K562 (cell line): Measurements from ENCODE around the gene WDR35. TPM values are rescaled to one million over a fixed set of nuclear protein-coding genes. Genes with fewer than 3 reads are reported as not detected.
A peak's percentile ranks its signal among the peaks of the same experiment; 100 is the strongest.

Source experiments
- CHD1 ChIP-seq: fragments of 200-600 bp; sonication (generic); IDR thresholded peaks from one replicate; pipeline ENCODE4 v1.6.1; 2012; ENCODE audit warnings: mild to moderate bottlenecking, moderate library complexity, low read length, inconsistent platforms
- ESRRB ChIP-seq: fragments of 250-450 bp; sonication (Bioruptor Pico); IDR thresholded peaks from 2 replicates; pipeline ENCODE4 v1.5.0; 2020; ENCODE audit warnings: mild to moderate bottlenecking, moderate library complexity, borderline replicate concordance
- EZH2 ChIP-seq: IDR thresholded peaks from 2 replicates; pipeline ENCODE4 v1.6.1; 2012; ENCODE audit warnings: low read depth, mild to moderate bottlenecking, inconsistent platforms, low read length, borderline replicate concordance
- HSF4 ChIP-seq: fragments of 250-450 bp; sonication (Bioruptor Pico); IDR thresholded peaks from 2 replicates; pipeline ENCODE4 v2.1.2; 2022; ENCODE audit warnings: mild to moderate bottlenecking, moderate library complexity, borderline replicate concordance
- KDM1A ChIP-seq, 2 experiments: fragments of 450-650 bp; IDR thresholded peaks; 2 replicates each; pipeline ENCODE4 v1.6.1; 2016; ENCODE audit warnings: mild to moderate bottlenecking in 2 of 2
- POLR3G ChIP-seq: IDR thresholded peaks from 2 replicates; pipeline ENCODE4 v1.6.1; 2011; ENCODE audit not compliant: insufficient read length, insufficient replicate concordance; ENCODE audit errors: extremely low read depth
- SIX5 ChIP-seq, 2 experiments: IDR thresholded peaks; 2 replicates each; pipeline ENCODE4 v1.6.1; 2011; ENCODE audit warnings: low read length in 2 of 2, borderline replicate concordance in 1 of 2, low read depth in 1 of 2, mild to moderate bottlenecking in 1 of 2, moderate library complexity in 1 of 2; ENCODE audit not compliant: insufficient read depth in 1 of 2
- SP1 ChIP-seq: sonication (generic); formaldehyde crosslinking; IDR thresholded peaks from 2 replicates; pipeline ENCODE4 v1.8.1; 2022; ENCODE audit warnings: mild to moderate bottlenecking, missing genetic modification reagents
- ZNF133 ChIP-seq: fragments of 250-450 bp; sonication (Bioruptor Pico); IDR thresholded peaks from 2 replicates; pipeline ENCODE4 v1.4.0; 2020; ENCODE audit warnings: mild to moderate bottlenecking
- ZNF184 ChIP-seq: sonication (generic); formaldehyde crosslinking; IDR thresholded peaks from 2 replicates; pipeline ENCODE4 v1.5.0; 2020; ENCODE audit warnings: missing genetic modification reagents
- ZNF224 ChIP-seq: sonication (generic); formaldehyde crosslinking; IDR thresholded peaks from 2 replicates; pipeline ENCODE4 v1.8.0; 2022; ENCODE audit warnings: mild to moderate bottlenecking, missing genetic modification reagents
- ZNF24 ChIP-seq: fragments of 450-650 bp; IDR thresholded peaks from 2 replicates; pipeline ENCODE4 v1.6.1; 2016
- ZNF766 ChIP-seq: fragments of 200-800 bp; sonication (Bioruptor generic); conservative IDR thresholded peaks from 2 replicates; pipeline ENCODE4 v1.6.1; 2016; ENCODE audit warnings: missing genetic modification characterization, missing compliant biosample characterization
- polyA plus RNA-seq, 8 experiments: library from polyadenylated mRNA; depleted of rRNA in 4 of 8; stranded (reverse) in 5 of 8; unstranded in 3 of 8; fragments of >200 nt; fragmentation: Nextera tagmentation in 2 of 8; fragmentation: Illumina TruSeq in 1 of 8; extraction: Ambion mirVana in 2 of 8; extraction: Trizol in 1 of 8; gene quantifications; 2 replicates each; pipeline versions ENCODE4 v1.2.1 to v1.2.3, GENCODE V29; 2011 to 2014; ENCODE audit warnings: inconsistent platforms in 1 of 8, missing spikeins in 1 of 8
- total RNA-seq, 7 experiments: library from RNA; depleted of rRNA in 6 of 7; stranded (reverse); fragments of >200 nt in 6 of 7; fragmentation: Illumina TruSeq in 2 of 7; extraction: Trizol in 2 of 7; gene quantifications; 2 replicates each; pipeline versions ENCODE4 v1.2.1 to v1.2.3, GENCODE V29; 2011 to 2021; ENCODE audit warnings: low replicate concordance in 1 of 7
- TF ChIP-seq, protein P1 (sequence below): fragments of 450-650 bp; conservative IDR thresholded peaks from 2 replicates; pipeline ENCODE4 v1.6.1; 2016; ENCODE audit warnings: missing genetic modification characterization, low read depth, mild to moderate bottlenecking, control low read depth, missing compliant biosample characterization
- TF ChIP-seq, protein P2 (sequence below): fragments of 450-650 bp; IDR thresholded peaks from 2 replicates; pipeline ENCODE4 v1.6.1; 2016

WDR35 gene
- total and polyA plus RNA-seq, 9 of the 15 experiments (the other 6 are each of a cell fraction or from before 2014, with no cell fraction given), result 3.3 to 13.1 (median 8.0) TPM

DNA sequence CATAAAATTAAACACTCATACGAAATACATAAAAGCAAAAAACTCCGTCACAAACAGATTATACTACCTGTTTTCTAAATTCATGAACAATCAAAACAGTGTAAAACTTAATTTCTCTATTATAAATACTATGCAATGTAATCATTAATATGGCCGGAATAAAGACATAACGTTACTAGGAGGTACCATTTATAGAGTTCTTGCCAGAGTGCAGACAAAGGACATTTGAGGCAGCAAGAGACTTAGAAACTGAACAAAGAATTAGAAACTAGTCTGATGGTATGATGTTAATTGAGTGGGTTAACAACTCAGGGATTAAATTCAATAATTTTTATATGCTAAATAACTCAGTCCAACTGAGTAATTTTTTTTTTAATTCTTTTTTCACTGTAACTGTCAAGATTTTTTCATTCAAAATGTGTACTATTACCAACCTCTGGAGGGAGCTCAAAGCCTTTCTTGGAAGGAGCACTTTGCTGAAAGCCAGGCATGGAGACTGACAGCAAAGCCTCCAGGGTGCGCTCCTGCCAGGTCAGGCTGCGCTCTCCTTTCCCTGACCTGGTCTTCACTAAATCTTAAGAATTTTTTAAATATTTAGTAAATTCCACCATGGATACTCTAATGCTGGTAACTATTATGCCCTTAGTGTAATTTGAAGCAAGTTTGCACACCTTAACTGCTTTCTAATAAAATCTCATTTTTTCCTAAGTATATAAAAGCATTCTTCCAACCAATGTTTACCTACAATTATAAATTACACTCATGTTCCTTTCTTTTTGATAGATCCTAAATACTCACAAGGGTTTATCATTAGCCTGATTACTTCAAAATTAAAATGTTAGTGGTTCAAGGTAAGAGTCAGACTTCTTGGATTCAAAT, 34.1 kb downstream of the WDR35 start (continued):
- TF ChIP-seq, protein P1, sequence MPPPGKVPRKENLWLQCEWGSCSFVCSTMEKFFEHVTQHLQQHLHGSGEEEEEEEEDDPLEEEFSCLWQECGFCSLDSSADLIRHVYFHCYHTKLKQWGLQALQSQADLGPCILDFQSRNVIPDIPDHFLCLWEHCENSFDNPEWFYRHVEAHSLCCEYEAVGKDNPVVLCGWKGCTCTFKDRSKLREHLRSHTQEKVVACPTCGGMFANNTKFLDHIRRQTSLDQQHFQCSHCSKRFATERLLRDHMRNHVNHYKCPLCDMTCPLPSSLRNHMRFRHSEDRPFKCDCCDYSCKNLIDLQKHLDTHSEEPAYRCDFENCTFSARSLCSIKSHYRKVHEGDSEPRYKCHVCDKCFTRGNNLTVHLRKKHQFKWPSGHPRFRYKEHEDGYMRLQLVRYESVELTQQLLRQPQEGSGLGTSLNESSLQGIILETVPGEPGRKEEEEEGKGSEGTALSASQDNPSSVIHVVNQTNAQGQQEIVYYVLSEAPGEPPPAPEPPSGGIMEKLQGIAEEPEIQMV (tag), result no peak
- TF ChIP-seq ZNF24 (no peak), ESRRB (no peak), ZNF224 (CRISPR knock-in tag) (no peak), SP1 (CRISPR knock-in tag) (no peak), ZNF766 (no peak), CHD1 (no peak), SIX5 (IDR thresholded peaks at IDR 0.05; ENCODE audit: borderline replicate concordance in 1 of 2, insufficient read depth in 1 of 2, low read depth in 1 of 2, low read length in 2 of 2) (no peak), ZNF133 (CRISPR knock-in tag) (no peak), POLR3G (no peak), ZNF184 (CRISPR knock-in tag) (no peak), EZH2 (no peak), KDM1A (IDR thresholded peaks at IDR 0.05) (no peak), HSF4 (CRISPR knock-in tag) (no peak)
- TF ChIP-seq, protein P2, sequence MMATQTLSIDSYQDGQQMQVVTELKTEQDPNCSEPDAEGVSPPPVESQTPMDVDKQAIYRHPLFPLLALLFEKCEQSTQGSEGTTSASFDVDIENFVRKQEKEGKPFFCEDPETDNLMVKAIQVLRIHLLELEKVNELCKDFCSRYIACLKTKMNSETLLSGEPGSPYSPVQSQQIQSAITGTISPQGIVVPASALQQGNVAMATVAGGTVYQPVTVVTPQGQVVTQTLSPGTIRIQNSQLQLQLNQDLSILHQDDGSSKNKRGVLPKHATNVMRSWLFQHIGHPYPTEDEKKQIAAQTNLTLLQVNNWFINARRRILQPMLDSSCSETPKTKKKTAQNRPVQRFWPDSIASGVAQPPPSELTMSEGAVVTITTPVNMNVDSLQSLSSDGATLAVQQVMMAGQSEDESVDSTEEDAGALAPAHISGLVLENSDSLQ, result peak; percentile 74
